ENCODE results near the gene WNT9B. TPM values are rescaled to one million over a fixed set of nuclear protein-coding genes. Genes with fewer than 3 reads are reported as not detected.
"Not testable (repeated sequence)": the region's sequence is repeated elsewhere in the genome, so short reads cannot be mapped to it uniquely, and the experiment has no call there.

Gene WNT9B
- total RNA-seq, 1 donor from 2014 or later, result 0.13 TPM

- no peak for ATAC-seq (ENCODE audit: poor library complexity)
- peak; percentile 29 for DNase-seq
- intact Hi-C loops (cut with DNase I), result no loop called here
These were observed 30.6 kb upstream of the WNT9B start for GRCh38 chr17:46820592-46821450.

DNA sequence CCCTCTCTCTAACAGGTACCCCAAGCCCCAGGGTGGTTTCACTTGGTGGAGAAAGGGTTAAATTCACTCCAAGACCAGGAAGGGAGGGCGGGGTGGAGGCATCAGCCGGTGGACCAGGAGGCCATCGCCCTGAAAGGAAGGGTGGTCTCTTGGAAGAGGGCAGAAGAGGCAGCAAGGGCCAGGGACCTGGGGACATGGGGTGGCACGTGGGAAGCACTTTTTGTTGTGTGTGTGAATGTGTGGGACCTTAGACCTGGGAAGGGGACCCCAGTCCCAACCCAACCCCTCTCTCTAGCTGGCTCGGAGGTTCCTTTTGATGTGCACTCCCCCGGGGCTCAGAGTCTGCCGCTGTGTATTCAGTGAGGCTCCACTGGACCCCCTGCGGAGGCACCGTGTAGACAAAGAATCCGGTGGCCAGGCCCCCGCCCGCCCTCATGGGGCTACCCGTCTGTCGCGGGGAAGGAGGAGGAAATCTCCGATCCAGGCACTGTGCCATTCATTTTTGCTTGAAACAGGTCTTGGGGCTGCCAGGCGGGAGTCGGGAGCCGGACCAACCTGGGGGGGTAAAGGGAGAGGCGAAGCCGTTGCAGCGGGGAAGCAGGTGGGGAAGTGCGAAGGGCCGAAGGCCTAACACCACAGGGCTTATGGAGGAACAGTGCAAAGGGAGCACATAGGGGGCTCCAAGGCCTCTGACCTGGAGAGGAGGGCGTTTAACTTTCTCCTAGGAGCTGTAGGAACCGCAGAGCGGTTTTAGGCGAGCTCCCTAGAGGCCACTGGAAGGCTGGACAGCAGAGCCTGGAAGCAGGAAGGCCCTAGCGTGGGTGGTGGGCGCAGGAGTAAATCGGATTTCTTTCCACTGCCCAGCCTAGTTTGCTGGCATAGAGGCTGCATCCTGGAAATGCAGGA is 29.6 kb upstream of the WNT9B start:
- ATAC-seq (ENCODE audit: poor library complexity) (no peak), DNase-seq (no peak)
- intact Hi-C loops (cut with DNase I), result no loop called here

- DNase-seq, result peak; percentile 53
- no peak for ATAC-seq (ENCODE audit: poor library complexity)
- intact Hi-C loops (cut with DNase I), result no loop called here
These were observed 28.9 kb upstream of the WNT9B start for GRCh38 chr17:46822388-46822921.

DNA sequence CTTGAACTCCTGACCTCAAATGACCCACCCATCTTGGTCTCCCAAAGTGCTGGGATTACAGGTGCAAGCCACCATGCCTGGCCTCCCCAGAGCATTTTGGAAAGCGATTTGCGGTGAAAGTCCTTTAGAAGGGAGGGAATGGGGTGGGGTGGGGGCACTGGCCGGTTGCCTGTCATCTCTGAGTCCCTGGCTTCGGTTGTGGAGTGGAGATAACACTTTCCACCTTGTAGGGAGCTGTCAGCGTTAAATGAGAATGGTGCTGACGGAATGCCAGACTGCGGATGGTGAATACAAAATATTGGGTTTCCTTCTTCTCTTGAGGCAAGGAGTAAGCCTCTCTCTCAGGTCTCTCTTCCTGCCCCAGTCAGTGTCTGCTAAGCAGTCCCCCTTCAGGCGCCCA is 27.7 kb upstream of the WNT9B start:
- DNase-seq (peak; percentile 2), ATAC-seq (ENCODE audit: poor library complexity) (no peak)
- intact Hi-C loops (cut with DNase I), result no loop called here

- intact Hi-C loops (cut with DNase I), result no loop called here
- DNase-seq (peak; percentile 33), ATAC-seq (ENCODE audit: poor library complexity) (no peak)
These were observed 25.3 kb upstream of the WNT9B start for GRCh38 chr17:46826116-46826515.

- ATAC-seq (ENCODE audit: poor library complexity) (no peak), DNase-seq (no peak)
- intact Hi-C loops (cut with DNase I), result no loop called here
These were observed 24.1 kb upstream of the WNT9B start for GRCh38 chr17:46827274-46827673.

DNA sequence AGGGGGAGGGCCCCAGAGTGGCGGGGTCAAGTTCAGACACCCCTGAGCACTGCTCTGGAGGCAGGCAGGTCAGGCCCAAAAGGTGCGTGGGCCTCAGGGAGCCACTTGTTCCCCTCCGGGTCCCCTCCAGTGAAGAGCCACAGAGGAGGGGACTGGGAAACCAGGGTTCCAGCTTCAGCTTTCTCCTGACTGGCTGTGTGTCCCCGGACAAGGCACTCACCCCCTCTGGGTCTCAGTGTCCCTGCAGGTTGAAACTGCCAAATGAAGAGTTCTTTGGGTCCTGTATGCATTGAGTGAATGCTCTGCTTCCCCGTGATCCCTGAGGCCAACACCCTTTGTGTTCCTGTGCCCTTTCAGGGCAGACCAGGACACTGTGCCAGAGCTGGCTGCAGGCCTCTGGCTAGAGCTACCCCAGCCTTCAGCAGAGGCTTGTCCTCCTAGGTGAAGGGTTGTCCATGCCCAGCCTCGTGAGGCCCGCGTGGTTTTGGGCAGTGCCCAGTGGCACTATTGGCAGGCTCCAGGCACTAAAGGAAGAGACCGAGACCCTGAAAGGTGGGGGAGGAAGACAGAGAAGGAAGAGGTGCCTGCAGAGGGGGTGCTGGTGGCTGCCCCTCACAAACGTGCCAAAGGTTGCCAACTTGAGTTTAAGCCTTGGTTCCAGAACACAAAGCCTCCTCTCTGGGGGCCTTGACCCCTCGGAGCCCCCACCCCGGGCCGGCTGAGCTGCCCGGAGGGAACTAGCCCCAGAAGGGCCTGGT is 19.6 kb upstream of the WNT9B start:
- intact Hi-C loops (cut with DNase I), result no loop called here
- ATAC-seq (ENCODE audit: poor library complexity), result no peak
- no peak for DNase-seq

DNA sequence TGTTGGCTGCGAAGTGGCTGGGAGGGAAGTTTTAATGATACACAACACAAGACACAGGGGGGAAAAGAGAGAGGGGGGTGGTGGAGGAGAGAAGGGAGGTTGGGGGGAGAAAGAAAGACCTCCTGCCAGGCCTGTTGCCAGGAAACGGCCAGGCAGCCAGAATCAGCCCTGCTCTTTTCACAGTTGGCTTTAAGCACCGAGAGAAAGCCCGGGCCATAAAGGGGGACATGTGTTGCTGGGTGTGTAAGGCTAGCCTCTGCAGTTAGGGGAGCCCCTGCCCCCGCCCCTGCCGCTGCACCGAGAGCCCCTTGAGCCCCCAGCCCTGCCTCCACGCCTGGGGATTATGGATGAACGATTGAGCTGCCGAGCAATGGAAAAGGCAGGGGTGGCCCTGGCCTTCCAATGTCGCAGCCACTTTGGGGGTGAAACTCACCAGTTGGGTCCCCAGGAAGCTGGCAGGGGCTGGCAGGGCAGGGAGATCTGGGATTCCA is 19.0 kb upstream of the WNT9B start:
- DNase-seq (no peak), ATAC-seq (ENCODE audit: poor library complexity) (no peak)
- intact Hi-C loops (cut with DNase I), result no loop called here

- ATAC-seq (ENCODE audit: poor library complexity) (peak; percentile 66), DNase-seq (no peak)
- intact Hi-C loops (cut with DNase I), result no loop called here
These were observed 18.2 kb upstream of the WNT9B start for GRCh38 chr17:46832945-46833839.

DNA sequence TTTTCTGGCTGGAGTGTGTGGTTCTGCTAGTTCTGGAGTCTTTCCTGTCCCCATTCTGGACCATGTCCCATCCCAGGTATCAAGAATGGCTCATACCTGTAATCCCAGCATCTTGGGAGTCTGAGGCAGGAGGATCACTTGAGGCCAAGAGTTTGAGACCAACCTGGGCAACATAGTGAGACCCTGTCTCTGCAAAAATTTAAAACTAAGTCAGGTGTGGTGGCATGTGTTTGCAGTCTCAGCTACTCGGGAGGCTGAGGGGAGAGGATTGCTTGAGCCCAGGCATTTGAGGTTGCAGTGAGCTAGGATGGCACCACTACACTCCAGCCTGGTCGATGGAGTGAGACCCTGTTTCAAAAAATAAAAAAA is 17.6 kb upstream of the WNT9B start:
- intact Hi-C loops (cut with DNase I), result no loop called here
- DNase-seq (no peak), ATAC-seq (ENCODE audit: poor library complexity) (no peak)

DNA sequence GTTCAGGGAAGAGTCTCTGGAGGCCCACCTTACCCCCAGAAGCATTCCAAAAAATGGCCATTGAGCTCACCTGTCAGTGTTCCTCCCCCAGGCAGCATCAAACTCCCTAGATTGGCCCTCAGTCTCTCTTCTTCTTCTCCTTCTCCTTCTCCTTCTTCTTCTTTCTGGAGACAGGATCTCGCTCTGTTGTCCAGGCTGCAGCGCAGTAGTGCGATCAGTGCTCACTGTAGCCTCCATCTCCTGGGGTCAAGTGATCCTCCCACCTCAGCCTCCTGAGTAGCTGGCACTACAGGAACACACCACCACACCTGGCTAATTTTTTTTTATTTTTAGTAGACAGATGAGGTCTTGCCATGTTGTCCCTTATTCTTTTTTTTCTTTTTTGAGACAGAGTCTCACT is 16.5 kb upstream of the WNT9B start:
- intact Hi-C loops (cut with DNase I), result no loop called here
- ATAC-seq (ENCODE audit: poor library complexity) (no peak), DNase-seq (no peak)

DNA sequence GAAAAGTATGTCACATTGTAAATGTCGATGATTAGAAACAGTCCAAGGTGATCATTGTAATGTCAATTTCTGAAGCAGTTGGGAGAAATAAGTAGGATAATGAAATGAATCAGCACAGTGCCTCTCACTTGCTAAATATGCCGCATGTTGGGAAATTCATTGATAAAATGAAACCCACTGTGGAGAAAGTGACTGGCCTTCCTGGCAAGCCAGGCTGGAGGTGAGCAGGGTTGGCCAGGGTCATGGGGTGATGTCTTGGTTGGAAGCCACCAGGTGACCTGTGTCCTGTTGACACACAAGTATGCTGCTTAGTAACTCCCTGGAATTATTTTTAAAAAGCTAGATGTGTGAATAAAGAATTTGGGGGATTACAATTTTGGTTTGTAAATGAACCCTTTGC is 14.9 kb upstream of the WNT9B start:
- ATAC-seq (ENCODE audit: poor library complexity) (no peak), DNase-seq (no peak)
- intact Hi-C loops (cut with DNase I), result no loop called here

DNA sequence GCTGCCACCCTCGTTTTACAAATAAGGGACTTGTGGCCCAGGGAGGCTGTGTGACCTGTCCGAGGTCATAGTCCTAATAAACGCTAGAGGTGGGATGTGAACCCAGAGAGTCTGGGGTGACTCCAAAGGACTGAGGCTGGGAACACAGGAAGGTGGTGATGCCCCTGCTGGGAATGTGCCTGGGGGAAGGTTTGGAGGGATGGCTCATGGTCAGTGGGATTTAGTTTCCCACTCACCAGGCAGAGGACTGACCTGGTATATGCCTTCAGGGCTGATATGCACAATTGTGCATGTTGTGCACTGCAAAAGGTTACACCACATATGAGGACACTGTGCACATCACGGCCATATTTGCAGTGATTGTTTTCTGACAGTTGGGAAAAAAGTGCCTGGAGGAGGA is 13.9 kb upstream of the WNT9B start:
- intact Hi-C loops (cut with DNase I), result no loop called here

DNA sequence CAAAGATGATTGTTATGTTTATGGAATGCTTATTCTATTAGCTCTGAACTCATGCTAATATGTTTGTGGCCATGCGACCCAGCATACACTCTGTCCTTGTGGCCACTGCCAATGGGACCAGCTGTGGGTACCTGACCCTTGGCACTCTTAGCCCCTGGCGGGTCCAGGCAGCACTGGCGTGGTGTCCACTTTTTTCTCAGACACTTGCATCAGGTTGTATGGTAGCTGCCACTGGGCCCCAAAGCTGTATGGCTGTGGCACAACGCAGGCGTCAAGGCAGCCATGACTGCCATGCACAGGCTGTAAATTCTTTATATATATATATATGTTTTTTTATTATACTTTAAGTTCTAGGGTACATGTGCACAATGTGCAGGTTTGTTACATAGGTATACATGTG is 12.2 kb upstream of the WNT9B start:
- no peak for ATAC-seq (ENCODE audit: poor library complexity)
- intact Hi-C loops (cut with DNase I), result no loop called here
- DNase-seq, result no peak

More for the DNA sequence above, 13.9 kb upstream of the WNT9B start:
- DNase-seq (no peak), ATAC-seq (ENCODE audit: poor library complexity) (no peak)

- not testable (repeated sequence) for DNase-seq; ATAC-seq (ENCODE audit: poor library complexity)
- intact Hi-C loops (cut with DNase I), result loop anchor here (5.0 to 10.0 kb wide), 2 partner anchors 102 to 154 kb away; no protein-coding TSS in a partner anchor
These were observed 10.8 kb upstream of the WNT9B start for GRCh38 chr17:46840596-46840995.

- intact Hi-C loops (cut with DNase I), result loop anchor here (5.0 to 10.0 kb wide), 2 partner anchors 101 to 153 kb away; no protein-coding TSS in a partner anchor
- DNase-seq (no peak), ATAC-seq (ENCODE audit: poor library complexity) (peak; percentile 65)
These were observed 9.6 kb upstream of the WNT9B start for GRCh38 chr17:46841561-46842379.

DNA sequence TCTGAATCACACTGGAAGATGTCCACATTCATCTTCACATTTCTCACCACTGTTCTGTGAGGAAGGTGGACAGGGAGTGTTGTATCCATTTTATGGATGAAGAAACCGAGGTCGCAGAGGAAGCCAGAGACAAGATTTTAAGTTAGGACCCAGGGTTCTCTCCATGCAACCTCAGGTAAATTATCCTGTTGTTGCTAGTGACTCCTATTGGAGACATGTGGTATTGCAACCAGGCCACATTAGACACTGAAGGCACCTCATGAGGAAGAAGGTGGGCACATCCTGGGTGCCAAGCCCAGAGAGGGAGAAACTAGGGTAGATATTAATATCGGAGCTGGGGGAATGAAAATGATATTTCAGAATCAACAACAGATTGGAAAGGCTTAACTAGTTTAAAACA is 8.5 kb upstream of the WNT9B start:
- ATAC-seq (ENCODE audit: poor library complexity) (no peak), DNase-seq (no peak)
- intact Hi-C loops (cut with DNase I), result loop anchor here (5.0 to 10.0 kb wide), 2 partner anchors 99 to 152 kb away; no protein-coding TSS in a partner anchor
